ENCODE data around the gene RIMS4. TPM values are rescaled to one million over a fixed set of nuclear protein-coding genes. Genes with fewer than 3 reads are reported as not detected.

The RIMS4 gene
- total and polyA plus RNA-seq, 2 of the 13 experiments (the other 11 are each of a cell fraction or from before 2014, with no cell fraction given), result 0.01 to 0.07 TPM

DNA sequence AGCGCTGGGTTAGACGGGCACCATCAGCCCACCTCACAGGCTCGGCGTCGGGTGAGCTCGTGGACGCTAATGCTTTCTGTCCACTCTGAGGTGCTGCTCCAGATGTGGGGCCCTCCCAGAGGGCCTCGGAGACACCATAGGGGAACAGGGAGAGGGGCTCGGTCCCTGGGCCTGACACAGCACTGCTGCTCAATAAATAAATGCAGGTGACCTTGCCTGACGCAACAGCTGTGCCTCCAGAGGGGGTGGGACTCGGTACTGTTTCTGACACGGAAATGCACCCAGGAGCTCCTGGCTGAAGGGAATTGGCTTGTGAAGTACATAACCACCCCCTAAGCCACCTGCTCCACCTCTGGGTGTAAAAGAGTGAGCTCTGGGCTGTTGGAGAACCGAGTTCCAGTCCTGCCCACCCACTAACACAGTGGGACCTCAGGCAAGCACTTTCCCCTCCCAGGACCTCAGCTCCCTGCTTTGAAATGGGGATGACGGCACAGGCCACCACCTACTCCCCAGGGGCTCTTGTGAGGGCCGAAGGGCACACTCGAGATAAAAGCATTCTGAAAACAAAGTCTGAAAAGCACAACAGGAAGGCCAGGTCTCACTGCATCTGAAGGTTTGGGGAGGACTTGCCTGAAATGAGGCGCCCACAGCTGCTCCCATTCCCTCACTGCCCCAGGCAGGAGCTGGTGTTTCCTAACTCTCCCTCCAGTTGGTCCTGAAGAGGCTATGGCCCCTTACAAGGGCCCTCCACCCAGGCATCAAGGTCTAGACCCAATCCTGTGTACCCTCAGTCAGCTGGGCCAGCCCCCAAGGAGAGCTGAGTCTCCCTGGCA, 58.0 kb downstream of the RIMS4 start (continued):
- TF ChIP-seq, protein P1, sequence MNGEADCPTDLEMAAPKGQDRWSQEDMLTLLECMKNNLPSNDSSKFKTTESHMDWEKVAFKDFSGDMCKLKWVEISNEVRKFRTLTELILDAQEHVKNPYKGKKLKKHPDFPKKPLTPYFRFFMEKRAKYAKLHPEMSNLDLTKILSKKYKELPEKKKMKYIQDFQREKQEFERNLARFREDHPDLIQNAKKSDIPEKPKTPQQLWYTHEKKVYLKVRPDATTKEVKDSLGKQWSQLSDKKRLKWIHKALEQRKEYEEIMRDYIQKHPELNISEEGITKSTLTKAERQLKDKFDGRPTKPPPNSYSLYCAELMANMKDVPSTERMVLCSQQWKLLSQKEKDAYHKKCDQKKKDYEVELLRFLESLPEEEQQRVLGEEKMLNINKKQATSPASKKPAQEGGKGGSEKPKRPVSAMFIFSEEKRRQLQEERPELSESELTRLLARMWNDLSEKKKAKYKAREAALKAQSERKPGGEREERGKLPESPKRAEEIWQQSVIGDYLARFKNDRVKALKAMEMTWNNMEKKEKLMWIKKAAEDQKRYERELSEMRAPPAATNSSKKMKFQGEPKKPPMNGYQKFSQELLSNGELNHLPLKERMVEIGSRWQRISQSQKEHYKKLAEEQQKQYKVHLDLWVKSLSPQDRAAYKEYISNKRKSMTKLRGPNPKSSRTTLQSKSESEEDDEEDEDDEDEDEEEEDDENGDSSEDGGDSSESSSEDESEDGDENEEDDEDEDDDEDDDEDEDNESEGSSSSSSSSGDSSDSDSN (CRISPR knock-in tag; IDR thresholded peaks at IDR 0.05), result peak; percentile 40; the same call in 1 of the 2 replicates
- TF ChIP-seq ZNF432 (CRISPR knock-in tag; IDR thresholded peaks at IDR 0.05; ENCODE audit: borderline replicate concordance) (no peak), XBP1 (CRISPR knock-in tag; IDR thresholded peaks at IDR 0.05) (no peak), ZNF619 (CRISPR knock-in tag; IDR thresholded peaks at IDR 0.05) (no peak), SOX6 (IDR thresholded peaks at IDR 0.05) (no peak), SOX6 (CRISPR knock-in tag; IDR thresholded peaks at IDR 0.05) (no peak), ZNF83 (CRISPR knock-in tag; IDR thresholded peaks at IDR 0.05; ENCODE audit: borderline replicate concordance) (no peak), ZNF253 (CRISPR knock-in tag; IDR thresholded peaks at IDR 0.05; ENCODE audit: borderline replicate concordance) (peak; percentile 48; the same call in 1 of the 2 replicates), NONO (IDR thresholded peaks at IDR 0.05) (no peak), NONO (CRISPR knock-in tag; conservative IDR thresholded peaks at IDR 0.05) (no peak), ZNF17 (CRISPR knock-in tag; IDR thresholded peaks at IDR 0.05) (0 out of 2 replicates have a peak, but pooled peaks have one; percentile 61), ZNF788 (CRISPR knock-in tag; IDR thresholded peaks at IDR 0.05; ENCODE audit: borderline replicate concordance) (no peak), ZNF616 (CRISPR knock-in tag; IDR thresholded peaks at IDR 0.05; ENCODE audit: low read depth) (no peak), SP5 (CRISPR knock-in tag; IDR thresholded peaks at IDR 0.05; ENCODE audit: borderline replicate concordance, low read depth) (no peak)
- TF ChIP-seq, protein P2, sequence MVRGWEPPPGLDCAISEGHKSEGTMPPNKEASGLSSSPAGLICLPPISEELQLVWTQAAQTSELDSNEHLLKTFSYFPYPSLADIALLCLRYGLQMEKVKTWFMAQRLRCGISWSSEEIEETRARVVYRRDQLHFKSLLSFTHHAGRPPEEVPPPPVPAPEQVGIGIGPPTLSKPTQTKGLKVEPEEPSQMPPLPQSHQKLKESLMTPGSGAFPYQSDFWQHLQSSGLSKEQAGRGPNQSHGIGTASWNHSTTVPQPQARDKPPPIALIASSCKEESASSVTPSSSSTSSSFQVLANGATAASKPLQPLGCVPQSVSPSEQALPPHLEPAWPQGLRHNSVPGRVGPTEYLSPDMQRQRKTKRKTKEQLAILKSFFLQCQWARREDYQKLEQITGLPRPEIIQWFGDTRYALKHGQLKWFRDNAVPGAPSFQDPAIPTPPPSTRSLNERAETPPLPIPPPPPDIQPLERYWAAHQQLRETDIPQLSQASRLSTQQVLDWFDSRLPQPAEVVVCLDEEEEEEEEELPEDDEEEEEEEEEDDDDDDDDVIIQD (CRISPR knock-in tag; IDR thresholded peaks at IDR 0.05; ENCODE audit: low read depth), result no peak
- TF ChIP-seq, protein P3, sequence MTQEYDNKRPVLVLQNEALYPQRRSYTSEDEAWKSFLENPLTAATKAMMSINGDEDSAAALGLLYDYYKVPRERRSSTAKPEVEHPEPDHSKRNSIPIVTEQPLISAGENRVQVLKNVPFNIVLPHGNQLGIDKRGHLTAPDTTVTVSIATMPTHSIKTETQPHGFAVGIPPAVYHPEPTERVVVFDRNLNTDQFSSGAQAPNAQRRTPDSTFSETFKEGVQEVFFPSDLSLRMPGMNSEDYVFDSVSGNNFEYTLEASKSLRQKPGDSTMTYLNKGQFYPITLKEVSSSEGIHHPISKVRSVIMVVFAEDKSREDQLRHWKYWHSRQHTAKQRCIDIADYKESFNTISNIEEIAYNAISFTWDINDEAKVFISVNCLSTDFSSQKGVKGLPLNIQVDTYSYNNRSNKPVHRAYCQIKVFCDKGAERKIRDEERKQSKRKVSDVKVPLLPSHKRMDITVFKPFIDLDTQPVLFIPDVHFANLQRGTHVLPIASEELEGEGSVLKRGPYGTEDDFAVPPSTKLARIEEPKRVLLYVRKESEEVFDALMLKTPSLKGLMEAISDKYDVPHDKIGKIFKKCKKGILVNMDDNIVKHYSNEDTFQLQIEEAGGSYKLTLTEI (CRISPR knock-in tag; conservative IDR thresholded peaks at IDR 0.05), result no peak
- TF ChIP-seq, protein P4, sequence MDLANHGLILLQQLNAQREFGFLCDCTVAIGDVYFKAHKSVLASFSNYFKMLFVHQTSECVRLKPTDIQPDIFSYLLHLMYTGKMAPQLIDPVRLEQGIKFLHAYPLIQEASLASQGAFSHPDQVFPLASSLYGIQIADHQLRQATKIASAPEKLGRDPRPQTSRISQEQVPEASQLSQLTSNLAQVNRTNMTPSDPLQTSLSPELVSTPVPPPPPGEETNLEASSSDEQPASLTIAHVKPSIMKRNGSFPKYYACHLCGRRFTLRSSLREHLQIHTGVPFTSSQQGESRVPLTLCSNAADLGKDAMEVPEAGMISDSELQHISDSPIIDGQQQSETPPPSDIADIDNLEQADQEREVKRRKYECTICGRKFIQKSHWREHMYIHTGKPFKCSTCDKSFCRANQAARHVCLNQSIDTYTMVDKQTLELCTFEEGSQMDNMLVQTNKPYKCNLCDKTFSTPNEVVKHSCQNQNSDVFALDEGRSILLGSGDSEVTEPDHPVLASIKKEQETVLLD (CRISPR knock-in tag; IDR thresholded peaks at IDR 0.05; ENCODE audit: low read depth), result no peak
- TF ChIP-seq, protein P5, sequence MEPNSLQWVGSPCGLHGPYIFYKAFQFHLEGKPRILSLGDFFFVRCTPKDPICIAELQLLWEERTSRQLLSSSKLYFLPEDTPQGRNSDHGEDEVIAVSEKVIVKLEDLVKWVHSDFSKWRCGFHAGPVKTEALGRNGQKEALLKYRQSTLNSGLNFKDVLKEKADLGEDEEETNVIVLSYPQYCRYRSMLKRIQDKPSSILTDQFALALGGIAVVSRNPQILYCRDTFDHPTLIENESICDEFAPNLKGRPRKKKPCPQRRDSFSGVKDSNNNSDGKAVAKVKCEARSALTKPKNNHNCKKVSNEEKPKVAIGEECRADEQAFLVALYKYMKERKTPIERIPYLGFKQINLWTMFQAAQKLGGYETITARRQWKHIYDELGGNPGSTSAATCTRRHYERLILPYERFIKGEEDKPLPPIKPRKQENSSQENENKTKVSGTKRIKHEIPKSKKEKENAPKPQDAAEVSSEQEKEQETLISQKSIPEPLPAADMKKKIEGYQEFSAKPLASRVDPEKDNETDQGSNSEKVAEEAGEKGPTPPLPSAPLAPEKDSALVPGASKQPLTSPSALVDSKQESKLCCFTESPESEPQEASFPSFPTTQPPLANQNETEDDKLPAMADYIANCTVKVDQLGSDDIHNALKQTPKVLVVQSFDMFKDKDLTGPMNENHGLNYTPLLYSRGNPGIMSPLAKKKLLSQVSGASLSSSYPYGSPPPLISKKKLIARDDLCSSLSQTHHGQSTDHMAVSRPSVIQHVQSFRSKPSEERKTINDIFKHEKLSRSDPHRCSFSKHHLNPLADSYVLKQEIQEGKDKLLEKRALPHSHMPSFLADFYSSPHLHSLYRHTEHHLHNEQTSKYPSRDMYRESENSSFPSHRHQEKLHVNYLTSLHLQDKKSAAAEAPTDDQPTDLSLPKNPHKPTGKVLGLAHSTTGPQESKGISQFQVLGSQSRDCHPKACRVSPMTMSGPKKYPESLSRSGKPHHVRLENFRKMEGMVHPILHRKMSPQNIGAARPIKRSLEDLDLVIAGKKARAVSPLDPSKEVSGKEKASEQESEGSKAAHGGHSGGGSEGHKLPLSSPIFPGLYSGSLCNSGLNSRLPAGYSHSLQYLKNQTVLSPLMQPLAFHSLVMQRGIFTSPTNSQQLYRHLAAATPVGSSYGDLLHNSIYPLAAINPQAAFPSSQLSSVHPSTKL (CRISPR knock-in tag; IDR thresholded peaks at IDR 0.05), result peak; percentile 16; the same call in 1 of the 2 replicates
